GM12864 (cell line): ENCODE measurements around the gene CCDC73.

Experiments used
- DNase-seq: peaks from one replicate; pipeline ENCODE4 v3.0.0-alpha.2; 2011; ENCODE audit warnings: low read depth
- H3K4me3 ChIP-seq: 2 replicates; pipeline ENCODE4 v1.5.1; 2011; ENCODE audit warnings: mild to moderate bottlenecking, low read depth, low read length, control low read depth
- TF ChIP-seq, protein P1 (sequence below): IDR thresholded peaks from 2 replicates; pipeline ENCODE4 v1.5.1; 2011; ENCODE audit warnings: low read depth, mild to moderate bottlenecking, moderate library complexity, low read length, control low read depth, inconsistent platforms; ENCODE audit errors: missing control alignments

CCDC73 gene

DNA sequence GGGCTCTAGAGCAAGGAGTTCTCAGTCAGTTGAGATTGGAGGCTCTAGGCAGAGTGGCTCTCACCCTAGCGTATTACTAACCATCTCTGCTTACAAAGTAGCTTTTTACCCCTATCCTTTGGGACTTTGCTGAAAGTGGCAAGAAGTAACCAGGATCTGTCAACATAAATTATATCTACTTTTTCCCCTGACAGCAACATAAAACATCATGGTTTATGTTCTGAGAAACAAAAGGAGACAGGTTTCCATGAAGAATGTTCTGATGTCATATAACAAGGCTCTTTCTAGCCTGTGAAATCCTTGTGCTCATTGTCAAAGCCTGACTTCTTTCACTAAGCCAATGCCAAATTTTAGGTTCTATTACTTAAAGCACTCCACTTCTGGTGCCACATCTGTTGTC lies 218.0 kb downstream of the CCDC73 start:
- TF ChIP-seq, protein P1, sequence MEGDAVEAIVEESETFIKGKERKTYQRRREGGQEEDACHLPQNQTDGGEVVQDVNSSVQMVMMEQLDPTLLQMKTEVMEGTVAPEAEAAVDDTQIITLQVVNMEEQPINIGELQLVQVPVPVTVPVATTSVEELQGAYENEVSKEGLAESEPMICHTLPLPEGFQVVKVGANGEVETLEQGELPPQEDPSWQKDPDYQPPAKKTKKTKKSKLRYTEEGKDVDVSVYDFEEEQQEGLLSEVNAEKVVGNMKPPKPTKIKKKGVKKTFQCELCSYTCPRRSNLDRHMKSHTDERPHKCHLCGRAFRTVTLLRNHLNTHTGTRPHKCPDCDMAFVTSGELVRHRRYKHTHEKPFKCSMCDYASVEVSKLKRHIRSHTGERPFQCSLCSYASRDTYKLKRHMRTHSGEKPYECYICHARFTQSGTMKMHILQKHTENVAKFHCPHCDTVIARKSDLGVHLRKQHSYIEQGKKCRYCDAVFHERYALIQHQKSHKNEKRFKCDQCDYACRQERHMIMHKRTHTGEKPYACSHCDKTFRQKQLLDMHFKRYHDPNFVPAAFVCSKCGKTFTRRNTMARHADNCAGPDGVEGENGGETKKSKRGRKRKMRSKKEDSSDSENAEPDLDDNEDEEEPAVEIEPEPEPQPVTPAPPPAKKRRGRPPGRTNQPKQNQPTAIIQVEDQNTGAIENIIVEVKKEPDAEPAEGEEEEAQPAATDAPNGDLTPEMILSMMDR, result no peak
- no peak for DNase-seq
- H3K4me3 ChIP-seq, result no peak overlapping the region

DNA sequence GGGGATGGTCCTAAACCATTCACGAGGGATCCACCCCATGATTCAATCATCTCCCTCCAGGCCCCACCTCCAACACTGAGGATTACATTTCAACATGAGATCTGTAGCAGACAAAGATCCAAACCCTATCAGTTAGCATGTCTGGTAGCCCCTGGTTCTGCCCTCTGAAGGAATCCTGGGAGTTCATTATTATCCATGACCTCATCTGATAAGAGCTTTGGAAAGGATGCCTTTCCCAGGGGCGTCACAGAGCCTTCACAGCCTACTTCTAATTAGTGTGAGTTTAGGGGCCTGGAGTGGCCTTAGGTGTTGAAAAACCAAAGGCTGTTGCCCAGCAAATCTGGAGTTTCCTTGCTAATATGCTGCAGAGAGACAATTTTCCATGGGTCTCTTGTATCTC lies 219.4 kb downstream of the CCDC73 start:
- H3K4me3 ChIP-seq, result no peak overlapping the region
- TF ChIP-seq, protein P1, result no peak
- no peak for DNase-seq

DNA sequence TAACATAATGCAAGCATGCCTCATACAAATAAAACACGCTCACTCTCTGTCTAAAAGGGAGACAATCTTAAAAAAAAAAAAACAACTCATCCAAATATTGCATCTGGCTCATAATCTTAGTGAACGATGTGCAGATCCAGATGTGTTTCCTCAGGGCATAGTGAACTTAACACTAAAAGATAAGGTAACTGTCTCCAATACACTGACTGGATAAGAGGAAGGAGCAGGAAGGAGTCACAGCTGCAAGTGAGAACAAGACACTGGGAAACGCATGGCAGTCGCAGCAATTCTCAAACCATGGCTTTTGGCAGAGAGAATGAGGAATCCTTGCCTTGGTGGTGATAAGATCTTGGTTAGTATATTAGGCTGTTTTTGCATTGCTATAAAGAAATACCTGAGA lies 220.0 kb downstream of the CCDC73 start:
- H3K4me3 ChIP-seq, result no peak overlapping the region
- TF ChIP-seq, protein P1, result no peak
- DNase-seq, result no peak

DNA sequence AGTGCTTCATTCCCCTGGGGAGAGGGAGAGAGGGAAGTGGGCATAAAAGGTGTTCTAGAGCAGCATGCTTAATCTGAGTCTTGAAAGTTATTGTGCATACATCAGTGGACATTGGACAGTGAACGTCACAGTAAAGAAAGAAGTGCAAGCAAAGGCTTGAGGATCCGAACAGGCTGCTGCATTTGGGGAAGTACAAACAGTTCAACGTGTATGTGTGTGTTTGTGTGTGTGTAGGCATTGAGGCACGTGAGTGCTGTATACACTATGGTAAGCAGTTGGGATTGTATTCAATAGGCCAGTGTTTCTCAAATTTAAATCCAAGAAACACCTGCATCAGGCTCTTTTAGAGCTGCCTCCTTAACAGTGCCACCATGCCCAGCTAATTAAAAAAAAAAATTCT lies 221.2 kb downstream of the CCDC73 start:
- no peak for DNase-seq
- H3K4me3 ChIP-seq, result no peak overlapping the region
- TF ChIP-seq, protein P1, result no peak

DNA sequence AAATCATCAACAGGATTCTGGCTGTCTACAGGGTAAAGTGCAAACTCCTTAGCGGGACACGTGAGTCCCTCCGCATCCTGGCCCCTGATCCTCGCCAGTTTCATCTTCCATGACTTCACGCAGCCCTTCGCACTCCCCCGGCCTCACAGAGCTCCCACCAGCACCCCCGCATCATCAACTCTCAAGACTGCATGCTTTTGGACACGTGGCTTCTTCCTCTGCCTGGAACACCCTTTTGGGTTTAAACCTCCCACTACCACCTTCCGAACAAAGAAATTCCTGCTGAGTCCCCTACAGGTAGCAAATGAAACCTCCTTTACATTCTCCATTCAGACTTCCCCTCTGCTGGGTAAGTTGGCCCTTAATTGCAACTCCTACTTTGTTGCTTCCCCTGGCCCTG lies 223.4 kb downstream of the CCDC73 start:
- no peak for DNase-seq
- TF ChIP-seq, protein P1, result no peak
- H3K4me3 ChIP-seq, result no peak overlapping the region

DNA sequence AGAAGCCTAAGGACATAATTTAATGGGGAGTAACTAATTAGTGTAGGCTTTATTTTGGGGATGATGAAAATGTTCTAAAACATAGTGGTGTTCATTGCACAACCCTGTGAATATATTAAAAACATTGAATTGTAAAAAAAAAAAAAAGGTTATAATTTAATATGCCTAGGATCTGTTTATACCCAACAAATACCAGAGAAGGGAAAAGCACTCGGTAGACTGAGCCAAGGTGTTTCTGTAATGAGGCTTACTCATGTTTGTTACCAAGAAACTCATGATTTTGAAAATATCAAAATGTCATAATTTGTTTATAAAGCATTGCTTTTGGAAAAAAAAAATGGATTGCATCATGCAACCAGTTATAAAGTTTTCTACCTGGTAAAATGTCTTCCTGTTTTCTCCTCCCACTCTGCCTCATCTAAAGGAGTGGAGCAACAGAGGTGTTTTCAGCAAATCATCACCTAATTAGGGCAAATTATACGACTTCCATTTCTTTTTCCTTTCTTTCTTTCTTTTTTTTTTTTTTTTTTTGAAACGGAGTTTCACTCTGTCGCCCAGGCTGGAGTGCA lies 225.1 kb downstream of the CCDC73 start:
- no peak overlapping the region for H3K4me3 ChIP-seq
- TF ChIP-seq, protein P1, result no peak
- DNase-seq, result no peak

DNA sequence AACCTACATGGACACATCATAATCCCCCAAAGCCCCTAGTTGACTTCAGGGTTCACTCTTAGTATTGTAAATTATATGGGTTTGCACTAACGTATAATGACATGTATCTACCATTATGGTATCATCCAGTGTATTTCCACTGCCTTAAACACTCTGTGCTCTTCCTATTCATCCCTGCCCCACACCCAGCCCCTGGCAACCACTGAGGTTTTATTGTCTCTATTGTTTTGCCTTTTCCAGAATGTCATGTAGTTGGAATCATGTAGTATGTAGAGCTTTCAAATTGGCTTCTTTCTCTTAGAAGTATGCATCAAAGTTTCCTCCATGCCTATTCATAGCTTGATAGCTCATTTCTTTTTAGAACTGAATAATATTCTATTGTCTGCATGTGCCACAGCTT lies 227.3 kb downstream of the CCDC73 start:
- TF ChIP-seq, protein P1, result no peak
- DNase-seq, result no peak
- H3K4me3 ChIP-seq, result no peak overlapping the region
